ENCODE measurements around the gene NUTF2.

The NUTF2 gene

DNA sequence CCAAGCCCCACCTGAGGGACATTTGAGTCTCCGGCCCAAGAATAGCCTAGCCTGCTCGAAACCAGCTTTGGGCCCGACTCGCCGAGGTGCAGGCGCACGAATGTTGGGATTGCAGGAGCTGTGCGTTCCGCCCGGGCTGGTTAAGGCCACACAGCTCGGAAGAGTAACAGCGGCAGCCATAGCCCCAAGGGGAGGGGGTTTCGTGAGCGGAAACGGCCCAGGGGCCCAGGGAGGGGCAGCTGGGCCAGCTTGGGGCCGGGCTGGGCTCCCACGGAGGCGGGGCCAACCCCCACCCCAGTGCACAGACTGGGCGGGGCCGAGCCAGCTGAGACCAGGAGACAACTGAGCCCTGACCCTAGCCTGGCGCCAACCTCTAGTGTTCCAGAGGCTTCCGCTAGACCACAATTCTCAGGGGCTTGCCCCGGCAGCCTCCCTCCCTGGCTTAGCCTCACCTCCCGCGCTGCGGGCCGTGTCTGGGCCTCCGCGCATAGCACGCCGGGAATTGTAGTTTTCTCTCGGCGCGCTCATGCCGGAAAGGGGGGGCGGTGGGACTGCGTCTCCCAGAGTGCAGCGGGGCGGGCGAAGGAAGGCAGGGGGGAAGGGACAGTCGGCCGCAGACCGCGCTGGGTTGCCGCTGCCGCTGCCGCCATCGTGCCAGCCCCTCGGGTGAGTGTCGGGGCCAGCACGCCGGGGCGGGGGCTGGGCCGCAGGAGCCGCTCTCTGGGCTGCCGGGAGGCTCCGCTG, at the start of gene NUTF2:
TSS of gene NUTF2 (plus strand) at position 614 of the 744 bp plus-strand sequence. CDS start 18,198 bp downstream, outside the sequence.
- FAIRE-seq (peak; percentile 89), DNase-seq (ENCODE audit: insufficient read length, low spot score) (peak; percentile 94)

DNA sequence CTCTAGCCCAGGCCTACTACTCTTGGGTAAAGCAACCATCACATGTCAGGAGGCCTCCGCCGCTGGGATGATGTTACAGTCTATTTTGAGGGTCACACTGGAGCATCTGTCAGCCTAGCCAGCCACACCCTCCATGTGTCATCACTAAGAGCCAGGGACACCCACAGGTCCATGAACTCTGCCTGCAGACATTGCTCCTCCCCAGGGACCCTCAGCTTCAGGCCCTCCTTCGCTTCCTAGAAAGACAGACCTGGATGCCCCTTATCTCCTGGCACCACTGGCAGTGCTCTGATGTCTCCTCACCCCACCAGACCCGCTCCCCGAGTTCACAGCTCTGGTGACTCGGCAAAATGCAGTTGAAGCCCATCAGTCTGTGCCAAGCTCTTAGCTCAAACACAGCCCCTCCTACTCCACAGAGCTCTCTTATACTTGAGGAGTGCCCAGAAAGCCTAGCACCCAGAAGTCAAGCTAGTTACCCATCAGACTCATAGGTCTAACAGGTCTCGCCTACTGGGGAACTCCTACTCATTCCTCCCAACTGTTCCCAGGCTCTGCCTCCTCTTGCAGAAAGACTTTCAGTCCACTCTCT, 46.3 kb upstream of the NUTF2 start:
- no peak for FAIRE-seq
- DNase-seq (ENCODE audit: insufficient read length, low spot score) = no peak

DNA sequence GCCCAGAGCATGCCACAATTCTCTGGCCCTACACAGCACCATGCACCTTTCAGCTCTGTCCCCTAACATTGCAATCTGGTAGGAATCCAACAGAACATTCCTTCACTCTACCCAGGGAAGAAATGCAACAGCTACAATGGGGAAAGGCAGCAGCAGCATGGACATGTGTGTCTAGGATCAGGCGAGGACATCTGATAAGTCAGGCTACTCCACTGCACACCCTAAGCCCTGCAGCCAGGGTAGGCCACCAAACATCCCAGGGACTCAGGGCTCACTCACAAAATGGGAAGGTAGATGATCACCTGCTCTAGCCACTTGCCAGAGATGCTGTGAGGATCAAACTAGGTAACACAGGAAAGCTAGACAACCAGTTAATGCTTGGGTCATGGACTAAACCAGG, 45.5 kb upstream of the NUTF2 start:
- FAIRE-seq = no peak
- no peak for DNase-seq (ENCODE audit: insufficient read length, low spot score)

DNA sequence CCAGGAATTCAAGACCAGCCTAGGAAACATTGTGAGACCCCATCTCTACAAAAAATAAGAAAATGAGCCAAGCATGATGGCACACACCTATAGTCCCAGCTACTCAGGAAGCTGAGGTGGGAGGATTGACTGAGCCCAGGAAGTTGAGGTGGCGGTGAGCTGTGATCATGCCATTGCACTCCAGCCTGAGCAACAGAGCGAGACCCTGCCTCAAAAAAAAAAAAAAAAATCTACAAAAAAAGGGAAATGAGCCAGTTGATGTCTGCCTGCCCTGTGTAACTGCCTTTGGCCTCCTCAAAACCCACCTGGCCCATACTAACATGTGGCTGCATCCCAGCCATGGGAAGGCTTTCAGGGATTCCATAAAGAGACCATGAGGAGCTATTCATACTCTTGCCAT, 44.9 kb upstream of the NUTF2 start:
- FAIRE-seq (no peak), DNase-seq (ENCODE audit: insufficient read length, low spot score) (no peak)

DNA sequence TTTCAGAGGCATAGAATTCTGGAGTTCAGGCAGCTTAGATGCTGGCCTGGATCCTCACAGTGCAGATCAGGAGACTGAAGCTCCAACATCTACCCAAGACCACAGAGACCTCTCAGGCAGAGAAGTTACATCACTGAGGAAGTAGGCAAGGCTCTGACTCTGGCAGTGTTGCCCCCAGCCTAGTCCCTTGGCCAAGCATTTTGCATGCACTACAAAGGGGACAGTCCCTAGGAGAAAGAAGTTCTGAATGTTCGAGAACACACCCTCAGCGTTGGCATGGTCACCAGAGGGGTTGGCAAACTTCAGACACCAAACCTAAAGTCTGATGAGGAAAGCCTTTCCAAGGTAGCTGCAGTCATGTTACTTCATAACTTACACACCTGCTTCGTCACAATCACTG, 42.8 kb upstream of the NUTF2 start:
- DNase-seq (ENCODE audit: insufficient read length, low spot score) (no peak), FAIRE-seq (no peak)

DNA sequence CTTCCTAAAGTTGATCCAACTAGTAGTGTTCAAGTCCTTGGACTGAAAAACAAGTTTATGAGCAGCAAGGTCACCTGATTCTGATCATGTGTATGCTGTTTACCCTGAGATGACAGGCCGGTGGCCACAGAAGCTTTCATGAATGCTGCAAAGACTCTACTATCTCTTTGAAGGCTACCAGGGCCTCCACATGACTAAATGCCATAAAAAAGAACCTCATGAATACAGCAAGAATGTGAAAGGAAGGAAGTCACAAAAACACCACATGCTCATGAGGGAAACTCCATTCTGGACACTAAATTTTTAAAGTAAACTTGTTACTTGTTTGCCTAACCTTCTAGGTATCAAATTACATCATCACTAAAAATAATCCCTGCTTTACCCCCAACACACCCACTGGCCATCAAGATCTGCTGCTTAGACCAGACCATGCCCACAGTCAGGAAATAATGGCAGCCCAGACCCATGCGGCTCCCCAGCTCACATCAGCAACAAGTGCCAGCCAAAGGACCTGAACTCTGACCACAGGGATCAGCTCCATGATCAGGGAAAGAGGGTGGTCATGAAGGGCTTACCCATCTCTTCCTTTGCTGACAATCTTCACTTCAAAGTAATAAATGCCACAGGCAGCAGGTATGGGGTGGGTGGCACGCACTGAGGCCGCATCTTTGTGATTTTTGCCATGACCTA, 41.7 kb upstream of the NUTF2 start:
- no peak for FAIRE-seq
- no peak for DNase-seq (ENCODE audit: insufficient read length, low spot score)

DNA sequence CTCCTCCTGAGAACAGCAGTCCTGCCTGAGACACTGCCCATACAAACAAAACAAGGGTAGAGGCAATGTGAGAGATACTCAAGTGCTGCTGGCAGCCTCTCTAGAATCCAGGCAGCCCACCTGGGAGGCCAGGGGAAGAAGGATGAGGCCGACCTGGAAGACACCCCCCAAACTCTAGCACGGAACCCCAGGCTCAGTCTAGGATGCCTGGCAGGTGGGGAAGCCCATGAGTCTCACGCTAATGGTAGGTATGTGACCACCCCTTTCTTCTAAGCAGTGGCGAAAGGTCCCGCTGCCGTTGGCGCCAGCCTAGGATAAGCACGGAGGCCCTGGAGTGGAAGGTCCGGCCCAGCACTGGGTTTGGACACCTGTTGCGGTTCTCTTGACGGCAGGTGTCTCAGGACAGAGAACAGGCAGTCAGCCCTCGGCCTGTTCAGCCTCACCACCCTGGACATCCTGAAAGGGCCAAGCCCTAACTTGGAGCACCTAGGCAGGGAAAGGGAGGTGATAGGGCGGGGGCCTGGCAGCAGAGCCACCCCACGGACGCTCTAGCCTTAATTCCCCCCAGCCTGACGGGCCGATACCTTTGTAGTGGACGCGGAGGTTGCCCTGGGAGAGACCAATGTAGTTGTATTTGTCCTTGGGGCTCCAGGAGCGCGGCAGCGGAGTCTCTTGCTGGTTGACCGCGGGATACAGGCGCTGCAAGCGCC, 40.9 kb upstream of the NUTF2 start:
- FAIRE-seq (no peak), DNase-seq (ENCODE audit: insufficient read length, low spot score) (no peak)

DNA sequence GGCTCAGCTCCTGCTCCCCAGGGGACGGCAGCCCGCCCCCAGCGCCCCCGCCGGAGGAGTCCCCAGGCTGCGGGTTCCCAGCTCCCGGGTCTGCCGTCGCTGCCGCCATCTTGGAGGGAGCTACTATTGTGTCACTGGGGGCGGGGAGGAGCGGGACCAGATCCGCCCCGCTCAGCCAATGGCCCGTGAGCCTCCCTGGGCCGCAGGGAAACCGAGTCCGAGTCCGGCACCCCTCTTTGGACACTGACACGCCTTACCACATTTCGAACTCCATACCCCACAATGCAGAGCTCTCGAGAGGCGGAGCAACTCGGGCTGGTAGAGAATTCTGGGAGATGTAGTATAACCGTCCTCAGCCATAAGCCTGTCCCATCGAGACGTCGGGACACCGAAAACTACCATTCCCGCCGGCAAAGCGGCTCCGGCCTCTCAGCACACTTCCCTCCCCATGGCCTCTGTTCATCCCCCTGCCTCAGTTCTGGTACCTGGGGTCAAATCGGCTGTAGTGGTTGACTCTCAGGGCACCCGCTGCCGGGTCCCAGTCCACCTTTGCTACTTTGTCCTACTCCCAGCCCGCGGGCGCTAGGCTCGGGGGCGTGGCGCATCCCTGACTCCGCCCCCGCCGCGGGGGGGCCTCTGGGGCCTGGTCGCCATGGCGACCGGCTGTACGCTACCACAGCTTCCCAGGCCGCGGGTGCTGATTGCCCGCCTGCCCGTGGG, 40.1 kb upstream of the NUTF2 start, which contains the start of the genes RANBP10 and TSNAXIP1:
TSS of gene RANBP10 (minus strand) at position 133 of the 720 bp plus-strand sequence. CDS start at position 109, 24 bp downstream.
TSS of gene TSNAXIP1 (plus strand) at position 462 of the 720 bp plus-strand sequence. CDS start 261 bp downstream, outside the sequence.
- peak; percentile 87 for DNase-seq (ENCODE audit: insufficient read length, low spot score)
- peak; percentile 91 for FAIRE-seq

DNA sequence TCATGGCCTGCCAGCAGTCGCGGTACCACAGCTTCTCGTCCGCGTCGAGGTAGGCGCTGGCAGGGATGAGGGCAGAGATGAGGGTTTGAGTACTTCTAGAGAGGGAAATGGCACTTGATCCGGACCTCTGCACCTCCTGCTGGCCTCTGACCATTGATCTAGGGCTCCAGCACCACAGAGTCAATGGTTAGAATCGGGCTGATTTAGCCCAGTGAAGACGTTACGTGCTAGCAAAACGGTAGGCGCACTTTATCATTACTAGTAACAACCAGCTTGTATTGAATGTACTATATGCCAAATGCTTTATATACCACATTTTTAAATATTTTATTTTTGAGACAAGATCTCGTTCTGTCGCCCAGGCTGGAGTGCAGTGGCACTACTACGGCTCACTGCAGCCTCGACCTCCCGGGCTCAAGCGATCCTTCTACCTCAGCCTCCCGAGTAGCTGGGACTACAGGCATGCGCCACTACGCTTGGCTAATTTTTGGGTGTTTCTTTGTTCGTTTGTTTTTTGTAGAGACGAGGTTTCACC, 39.5 kb upstream of the NUTF2 start:
- no peak for FAIRE-seq

DNA sequence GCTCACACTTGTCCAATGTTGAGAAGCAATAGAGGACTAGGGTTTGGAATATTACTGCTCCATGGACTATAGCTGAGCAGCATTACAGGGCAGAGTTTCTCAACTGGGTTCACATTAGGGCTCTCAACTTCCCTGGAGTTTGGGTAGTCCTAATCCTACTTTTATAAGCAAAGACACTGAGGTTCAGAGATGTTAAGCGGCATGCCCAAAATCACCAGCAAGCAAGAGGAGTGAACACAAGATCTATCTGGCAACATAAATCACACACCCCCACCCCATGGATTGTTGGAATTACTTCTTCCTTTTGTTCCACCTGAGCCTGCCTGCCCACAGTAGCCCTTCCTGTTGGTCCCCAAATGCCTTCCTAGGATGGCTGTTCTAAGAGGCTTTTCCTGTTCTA, 34.8 kb upstream of the NUTF2 start:
- no peak for DNase-seq (ENCODE audit: insufficient read length, low spot score)
- no peak for FAIRE-seq

More for the DNA sequence above, 39.5 kb upstream of the NUTF2 start:
- no peak for DNase-seq (ENCODE audit: insufficient read length, low spot score)

DNA sequence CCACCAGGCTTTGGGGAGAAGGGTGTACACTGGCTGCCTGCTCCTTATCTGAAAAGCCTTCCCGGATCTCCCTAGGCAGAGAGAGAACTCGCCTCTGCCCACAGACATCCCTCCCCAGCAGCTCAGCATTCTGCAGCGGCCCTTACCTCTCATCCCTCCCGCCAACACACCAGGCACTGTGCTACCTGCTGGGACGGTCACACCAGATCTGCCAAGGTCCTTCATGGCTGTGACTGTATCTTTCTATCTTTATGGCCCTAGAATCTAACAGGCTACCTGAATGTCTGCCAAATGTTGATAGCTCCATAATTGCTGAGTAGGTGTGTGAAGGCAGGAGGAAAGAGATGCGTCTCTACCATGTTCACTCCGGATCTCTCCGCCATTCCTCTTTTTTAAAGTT, 32.2 kb upstream of the NUTF2 start:
- DNase-seq (ENCODE audit: insufficient read length, low spot score) (no peak), FAIRE-seq (no peak)

DNA sequence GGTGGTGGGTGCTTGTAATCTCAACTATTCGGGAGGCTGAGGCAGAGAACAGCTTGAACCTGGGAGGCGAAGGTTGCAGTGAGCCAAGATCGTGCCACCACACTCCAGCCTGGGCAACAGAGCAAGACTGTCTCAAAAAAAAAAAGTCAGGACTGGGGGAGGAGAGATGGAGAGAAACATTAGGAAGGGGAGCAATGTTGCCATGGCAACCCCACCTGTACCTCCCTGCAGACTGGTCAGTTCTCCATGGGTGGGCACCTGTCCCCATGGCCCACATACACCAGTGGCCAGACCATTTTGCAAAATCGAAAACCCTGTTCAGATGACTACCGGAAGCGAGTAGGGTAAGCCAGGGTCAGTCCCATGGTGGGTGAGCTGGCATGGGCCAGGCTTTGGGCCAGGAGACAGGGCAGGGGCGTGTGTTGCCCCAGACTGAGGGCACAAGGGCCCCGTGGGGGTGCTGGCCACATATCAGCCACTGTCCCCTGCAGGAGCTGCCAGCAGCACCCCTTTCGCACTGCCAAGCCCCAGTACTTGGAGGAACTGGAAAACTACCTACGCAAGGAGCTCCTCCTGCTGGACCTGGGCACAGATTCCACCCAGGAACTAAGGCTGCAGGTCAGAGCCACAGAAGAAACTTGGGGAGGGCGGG, 26.0 kb upstream of the NUTF2 start:
- DNase-seq (ENCODE audit: insufficient read length, low spot score) (no peak), FAIRE-seq (no peak)

DNA sequence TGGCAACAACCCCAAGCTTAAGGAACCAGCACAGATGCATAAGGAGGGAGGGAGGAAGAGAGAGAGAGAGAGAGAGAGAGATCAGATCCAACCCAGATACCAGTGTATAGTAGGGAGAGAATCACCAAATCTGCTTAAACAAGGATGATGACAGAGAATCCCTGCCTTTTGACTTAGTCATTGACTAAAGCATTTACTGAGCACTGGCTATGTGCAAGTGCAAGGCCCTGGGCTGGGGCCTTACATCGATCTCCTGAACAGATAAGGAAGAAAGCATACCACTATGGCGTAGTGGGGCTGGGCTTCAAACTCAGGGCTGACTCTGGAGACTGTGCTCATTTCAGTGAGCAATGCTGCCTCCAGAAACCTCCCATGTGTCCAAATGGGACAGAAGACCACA, 24.2 kb upstream of the NUTF2 start:
- no peak for DNase-seq (ENCODE audit: insufficient read length, low spot score)
- FAIRE-seq = no peak

DNA sequence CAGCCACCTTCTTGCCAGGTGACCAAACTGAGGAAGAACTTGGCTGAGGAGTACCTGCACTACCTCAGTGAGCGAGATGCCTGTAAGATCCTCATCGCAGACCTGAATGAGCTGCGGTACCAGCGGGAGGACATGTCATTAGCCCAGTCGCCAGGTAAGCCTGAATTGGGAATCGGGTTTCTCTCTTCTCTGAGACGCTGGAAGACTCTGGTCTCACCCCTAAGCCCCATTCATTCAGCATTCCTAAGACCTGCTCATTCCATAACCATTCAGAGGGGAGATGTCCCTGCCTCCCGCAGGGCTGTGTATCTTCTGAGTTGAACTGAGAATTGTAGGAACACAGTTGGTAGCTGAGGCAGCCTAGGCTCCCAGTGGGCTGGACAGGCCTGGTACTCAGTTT, 21.6 kb upstream of the NUTF2 start:
- DNase-seq (ENCODE audit: insufficient read length, low spot score) (no peak), FAIRE-seq (no peak)

DNA sequence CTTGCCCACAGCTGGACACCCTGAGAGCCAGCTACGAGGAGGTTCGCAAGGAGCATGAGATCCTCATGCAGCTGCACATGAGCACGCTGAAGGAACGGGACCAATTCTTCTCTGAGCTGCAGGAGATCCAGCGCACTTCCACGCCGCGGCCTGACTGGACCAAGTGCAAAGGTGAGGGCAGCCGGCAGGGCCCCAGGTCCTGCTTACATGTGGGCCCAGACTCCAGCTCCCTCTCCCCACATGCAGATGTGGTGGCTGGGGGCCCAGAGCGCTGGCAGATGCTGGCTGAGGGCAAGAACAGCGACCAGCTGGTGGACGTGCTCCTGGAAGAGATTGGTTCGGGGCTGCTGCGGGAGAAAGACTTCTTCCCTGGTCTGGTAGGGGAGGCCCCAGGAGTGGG, 20.8 kb upstream of the NUTF2 start:
- DNase-seq (ENCODE audit: insufficient read length, low spot score) (no peak), FAIRE-seq (no peak)

DNA sequence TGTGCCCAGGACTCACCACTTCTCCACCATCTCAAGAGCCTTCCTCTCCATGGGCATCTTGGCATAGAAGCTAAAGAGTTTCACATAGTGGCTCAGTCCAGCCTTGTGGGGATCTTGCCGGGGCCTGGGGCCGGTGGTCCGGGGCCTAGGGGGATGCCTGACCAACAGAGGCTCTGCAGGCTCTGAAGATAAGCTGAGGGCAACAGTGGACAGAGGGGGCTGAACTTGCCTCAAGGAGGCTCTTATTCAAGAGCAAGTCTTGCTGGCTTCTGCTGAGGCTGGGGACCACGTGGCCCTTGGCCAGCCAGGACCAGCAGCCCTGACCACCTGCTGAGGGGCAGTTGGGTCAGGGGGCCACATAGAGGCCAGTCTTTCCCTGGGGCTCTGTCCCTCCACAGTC, 18.1 kb upstream of the NUTF2 start:
- FAIRE-seq (no peak), DNase-seq (ENCODE audit: insufficient read length, low spot score) (no peak)

DNA sequence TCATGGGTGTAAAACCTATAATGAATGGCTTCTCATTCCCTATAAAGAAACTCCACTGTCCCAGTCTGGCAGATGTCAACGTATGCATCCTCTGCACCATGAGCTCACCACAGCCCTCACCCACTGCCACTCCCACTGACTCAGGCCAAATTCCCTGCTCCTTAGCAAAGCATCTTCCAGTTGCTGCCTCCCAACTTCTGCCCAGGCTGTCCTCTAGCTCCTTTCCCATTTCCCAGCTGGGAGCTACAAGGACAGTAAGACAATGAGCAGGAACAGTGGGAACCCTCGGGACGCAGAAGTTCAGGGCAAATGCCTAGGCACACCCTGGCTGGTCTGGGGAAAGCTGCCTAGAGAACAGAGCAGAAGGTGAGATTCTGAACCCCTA, 13.7 kb upstream of the NUTF2 start:
- DNase-seq (ENCODE audit: insufficient read length, low spot score) (no peak), FAIRE-seq (no peak)

DNA sequence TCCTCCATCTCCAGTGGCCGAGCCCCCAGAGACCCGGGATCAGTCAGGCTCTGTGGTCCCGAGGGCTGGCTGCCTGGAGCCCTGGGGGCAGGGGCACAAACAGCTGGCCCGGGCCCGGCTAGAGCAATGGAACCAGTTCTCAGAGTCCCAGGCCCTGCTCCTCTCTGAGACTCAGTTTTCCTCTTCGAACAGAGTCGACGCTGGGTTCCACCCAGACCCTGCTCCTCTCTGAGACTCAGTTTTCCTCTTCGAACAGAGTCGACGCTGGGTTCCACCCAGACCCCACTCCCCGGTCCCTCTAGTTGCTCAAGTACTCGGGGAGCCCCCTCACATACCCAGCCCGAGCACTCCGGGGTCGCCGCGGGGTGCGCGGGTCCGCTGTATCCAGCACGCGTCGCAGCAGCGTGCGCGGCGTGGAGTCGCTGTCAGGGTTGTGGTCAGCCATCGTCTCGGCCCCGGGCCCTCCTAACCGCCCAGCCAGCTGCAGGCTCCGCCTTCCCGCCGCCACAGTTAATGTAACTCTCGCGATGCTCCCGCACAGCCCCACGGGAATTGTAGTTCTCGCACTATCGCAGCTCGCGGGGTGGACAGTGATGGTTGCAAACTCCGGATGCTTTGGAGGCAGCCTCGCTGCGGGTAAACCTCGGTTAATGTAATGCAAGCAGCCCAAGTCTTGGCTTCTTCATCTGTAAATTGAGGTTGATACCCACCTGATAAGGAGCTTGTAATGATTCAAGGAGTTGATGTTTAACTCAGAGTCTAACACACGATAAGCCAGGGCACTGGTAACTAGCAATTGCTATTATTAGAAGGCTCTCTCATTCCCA, 13.1 kb upstream of the NUTF2 start:
- DNase-seq (ENCODE audit: insufficient read length, low spot score) (peak; percentile 96), FAIRE-seq (peak; percentile 98)

DNA sequence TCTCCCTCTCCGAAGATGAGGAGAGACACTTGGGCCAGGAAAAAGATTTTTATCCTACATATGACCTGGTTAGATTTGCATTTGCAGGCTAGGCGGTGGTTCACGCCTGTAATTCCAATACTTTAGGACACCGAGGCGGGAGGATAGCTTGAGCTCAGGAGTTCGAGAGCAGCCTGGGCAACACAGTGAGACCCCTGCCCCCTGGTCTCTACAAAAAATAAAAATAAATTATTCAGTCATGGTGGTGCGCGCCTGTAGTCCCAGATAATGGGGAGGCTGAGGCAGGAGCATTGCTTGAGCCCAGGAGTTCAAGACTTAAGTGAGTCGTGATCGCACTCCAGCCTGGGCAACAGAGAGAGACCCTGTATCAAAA, 12.5 kb upstream of the NUTF2 start:
- no peak for FAIRE-seq

More for the DNA sequence above, 12.5 kb upstream of the NUTF2 start:
- no peak for DNase-seq (ENCODE audit: insufficient read length, low spot score)

Data from GM19239 (cell line).